BE2C (cell line): ENCODE results near the gene KHDC1.
"Not testable (repeated sequence)": the region's sequence is repeated elsewhere in the genome, so short reads cannot be mapped to it uniquely, and the experiment has no call there.

Experiments used
- DNase-seq: peaks from one replicate; pipeline ENCODE4 v3.0.0-alpha.2; 2020
- H3K27me3 ChIP-seq: fragments of 250-450 bp; sonication (Bioruptor Pico); 2 replicates; pipeline ENCODE4 v1.5.1; 2020; ENCODE audit warnings: mild to moderate bottlenecking
- H3K36me3 ChIP-seq: fragments of 250-450 bp; sonication (Bioruptor Pico); 2 replicates; pipeline ENCODE4 v1.5.1; 2020; ENCODE audit warnings: mild to moderate bottlenecking
- H3K4me1 ChIP-seq: fragments of 250-450 bp; sonication (Bioruptor Pico); 2 replicates; pipeline ENCODE4 v1.5.1; 2020
- H3K4me3 ChIP-seq: 2 replicates; pipeline ENCODE4 v1.5.1; 2011; ENCODE audit warnings: low read depth, low read length
- H3K9me3 ChIP-seq: fragments of 250-450 bp; sonication (Bioruptor Pico); 2 replicates; pipeline ENCODE4 v1.5.1; 2020
- CTCF ChIP-seq: IDR thresholded peaks from 2 replicates; pipeline ENCODE4 v1.5.1; 2012; ENCODE audit warnings: mild to moderate bottlenecking, low read depth, low read length

Gene KHDC1

DNA sequence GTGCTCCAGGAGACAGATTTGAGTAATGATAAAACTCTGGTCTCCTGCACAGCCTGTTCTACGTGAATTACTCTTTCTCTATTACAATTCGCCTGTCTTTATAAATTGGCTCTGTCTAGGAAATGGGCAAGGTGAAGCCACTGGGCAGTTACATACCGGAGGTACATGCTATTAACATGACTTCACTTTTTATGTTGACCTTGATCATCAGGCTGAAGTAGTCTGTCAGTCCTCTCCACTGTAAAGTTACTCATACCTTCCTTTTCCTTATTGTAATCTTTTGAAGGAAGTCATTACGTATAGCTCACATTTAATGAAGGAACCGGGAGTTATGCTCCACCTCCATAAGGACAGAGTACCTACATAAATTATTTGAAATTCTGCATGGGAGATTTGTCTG, 19.9 kb upstream of the KHDC1 start:
- H3K36me3 ChIP-seq: no peaks in the 10 kb centered on the region
- no peak overlapping the region for H3K4me3 ChIP-seq
- no peaks in the 10 kb centered on the region for H3K9me3 ChIP-seq
- H3K4me1 ChIP-seq: 0 out of 2 replicates have a peak, but pooled peaks cover 4% of the 10 kb centered on the region
- no peaks in the 10 kb centered on the region for H3K27me3 ChIP-seq
- TF ChIP-seq CTCF: no peak
- no peak for DNase-seq

DNA sequence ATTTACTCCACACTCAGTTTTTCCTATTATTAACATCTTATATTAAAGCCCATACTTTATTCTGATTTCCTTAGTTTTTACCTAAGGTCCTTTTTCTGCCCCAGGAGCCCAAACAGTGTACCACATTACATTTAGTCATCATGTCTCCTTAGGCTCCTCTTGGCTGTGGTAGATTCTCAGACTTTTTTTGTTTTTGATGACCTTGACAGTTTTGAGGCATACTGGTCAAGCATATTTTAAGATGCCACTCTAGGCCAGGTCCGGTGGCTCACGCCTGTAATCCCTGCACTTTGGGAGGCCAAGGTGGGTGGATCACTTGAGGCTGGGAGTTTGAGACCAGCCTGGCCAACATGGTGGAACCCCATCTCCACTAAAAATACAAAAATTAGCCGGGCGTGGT, 18.7 kb upstream of the KHDC1 start:
- not testable (repeated sequence) for H3K4me3 ChIP-seq, H3K27me3 ChIP-seq, H3K4me1 ChIP-seq, H3K9me3 ChIP-seq, DNase-seq, H3K36me3 ChIP-seq

DNA sequence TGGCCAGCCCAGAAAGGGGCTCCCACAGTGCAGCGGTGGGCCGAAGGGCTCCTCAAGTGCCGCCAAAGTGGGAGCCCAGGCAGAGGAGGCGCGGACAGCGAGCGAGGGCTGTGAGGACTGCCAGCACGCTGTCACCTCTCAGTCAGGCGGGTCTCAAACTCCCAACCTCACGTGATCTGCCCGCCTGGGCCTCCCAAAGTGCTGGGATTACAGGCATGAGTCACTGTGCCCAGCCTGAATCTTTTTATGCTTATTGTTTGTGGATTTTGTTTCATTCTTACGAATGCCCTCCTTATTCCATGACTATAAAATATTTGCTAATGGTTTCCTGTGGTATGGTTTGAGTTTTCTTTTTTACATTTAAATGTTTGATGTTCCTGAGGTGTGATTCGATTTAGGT, 6.3 kb upstream of the KHDC1 start:
- H3K36me3 ChIP-seq, DNase-seq, H3K4me1 ChIP-seq: not testable (repeated sequence)

GRCh38 chr6:73268896-73269295, 5.9 kb upstream of the KHDC1 start:
- not testable (repeated sequence) for H3K4me3 ChIP-seq, DNase-seq, H3K36me3 ChIP-seq, H3K4me1 ChIP-seq, H3K9me3 ChIP-seq, H3K27me3 ChIP-seq

More for the DNA sequence above, 6.3 kb upstream of the KHDC1 start:
- not testable (repeated sequence) for H3K9me3 ChIP-seq, H3K27me3 ChIP-seq, H3K4me3 ChIP-seq

DNA sequence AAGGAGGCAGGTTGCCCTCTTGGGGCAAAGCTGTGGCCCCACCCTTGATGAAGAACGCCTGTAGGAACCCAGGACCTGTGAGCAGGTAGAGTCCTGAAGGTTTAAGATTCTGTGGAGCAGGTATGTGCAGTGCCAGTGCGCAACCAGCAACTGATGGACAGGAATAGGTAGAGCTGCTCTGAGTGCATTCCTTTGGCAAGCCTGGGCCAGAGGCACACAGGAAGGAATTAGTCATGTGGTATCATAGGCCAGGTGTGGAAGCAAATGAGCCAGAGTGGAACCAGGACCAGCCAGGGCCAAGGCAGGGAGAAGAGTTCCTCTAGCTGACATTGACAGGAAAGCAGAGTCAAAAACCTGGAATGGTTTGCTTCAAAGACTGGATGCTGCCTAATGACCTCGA, 1.4 kb upstream of the KHDC1 start:
- H3K4me3 ChIP-seq: no peak overlapping the region
- H3K27me3 ChIP-seq: no peaks in the 10 kb centered on the region
- H3K9me3 ChIP-seq: no peaks in the 10 kb centered on the region
- no peak for TF ChIP-seq CTCF
- H3K4me1 ChIP-seq: no peaks in the 10 kb centered on the region
- no peak for DNase-seq
- H3K36me3 ChIP-seq: no peaks in the 10 kb centered on the region

- no peak for DNase-seq
- H3K4me1 ChIP-seq: no peaks in the 10 kb centered on the region
- TF ChIP-seq CTCF: no peak
- H3K4me3 ChIP-seq: peak overlapping the region; percentile 63
- no peaks in the 10 kb centered on the region for H3K9me3 ChIP-seq
- H3K36me3 ChIP-seq: no peaks in the 10 kb centered on the region
- H3K27me3 ChIP-seq: no peaks in the 10 kb centered on the region
These were observed 544 bp upstream of the KHDC1 start for GRCh38 chr6:73263570-73263909.

- Histone ChIP-seq H3K36me3 (no peaks in the 10 kb centered on the region), H3K9me3 (no peaks in the 10 kb centered on the region), H3K4me3 (no peak overlapping the region), H3K27me3 (no peaks in the 10 kb centered on the region), H3K4me1 (no peaks in the 10 kb centered on the region)
- no peak for DNase-seq
- no peak for TF ChIP-seq CTCF
These were observed 4.3 kb downstream of the KHDC1 start for GRCh38 chr6:73258721-73259120.

- not testable (repeated sequence) for DNase-seq, H3K36me3 ChIP-seq, H3K4me1 ChIP-seq, H3K9me3 ChIP-seq, H3K4me3 ChIP-seq, H3K27me3 ChIP-seq
These were observed 8.7 kb downstream of the KHDC1 start for GRCh38 chr6:73254323-73254722.
